PC-3 (cell line): ENCODE measurements around the gene CHRNB1. TPM values are rescaled to one million over a fixed set of nuclear protein-coding genes. Genes with fewer than 3 reads are reported as not detected.

Source experiments
- ATAC-seq: fragments of 200-7000 bp; cut with Tn5 transposase; 2 replicates; pipeline ENCODE4 v1.9.1; 2020; ENCODE audit warnings: mild to moderate bottlenecking, moderate library complexity
- BruUV-seq: library from RNA; stranded (reverse); fragments of 400-500 nt; replicated peaks from 2 replicates; lab custom pipeline; 2021; lab: Mats Ljungman, UMichigan
- CTCF ChIA-PET: fragments of 300-600 bp; sonication (Branson Sonifier 250); formaldehyde crosslinking; loops from one replicate; lab custom pipeline; 2022; ENCODE audit warnings: antibody characterized with exemption; lab: Charles Lee
- POLR2A ChIA-PET: fragments of 300-600 bp; sonication (Branson Sonifier 250); formaldehyde crosslinking; loops from one replicate; lab custom pipeline; 2022; ENCODE audit warnings: antibody characterized with exemption; ENCODE audit not compliant: unreplicated experiment; lab: Charles Lee
- DNase-seq: peaks from one replicate; pipeline ENCODE4 v3.0.0-alpha.2; 2015
- H2AFZ ChIP-seq: fragments of 300-600 bp; sonication (generic); 2 replicates; pipeline ENCODE4 v1.6.0; 2016; ENCODE audit warnings: antibody characterized with exemption, low read length
- H3F3A ChIP-seq: fragments of 300-600 bp; sonication (generic); one replicate; pipeline ENCODE4 v1.6.0; 2017; ENCODE audit warnings: antibody characterized with exemption, low read length, control low read depth, mild to moderate bottlenecking; ENCODE audit not compliant: unreplicated experiment
- H3K27ac ChIP-seq: fragments of 300-600 bp; sonication (generic); 2 replicates; pipeline ENCODE4 v1.5.1; 2016; ENCODE audit warnings: mild to moderate bottlenecking, low read length
- H3K27me3 ChIP-seq: fragments of 300-600 bp; sonication (generic); 2 replicates; pipeline ENCODE4 v1.6.1; 2016; ENCODE audit warnings: low read length, mixed read lengths
- H3K36me3 ChIP-seq: fragments of 300-600 bp; sonication (generic); 2 replicates; pipeline ENCODE4 v1.6.1; 2016; ENCODE audit warnings: low read depth, mixed run types, low read length, mixed read lengths
- H3K4me1 ChIP-seq: fragments of 300-600 bp; sonication (generic); 2 replicates; pipeline ENCODE4 v1.5.1; 2016; ENCODE audit warnings: low read length; ENCODE audit not compliant: insufficient read depth
- H3K4me2 ChIP-seq: fragments of 300-600 bp; sonication (generic); 2 replicates; pipeline ENCODE4 v1.6.0; 2016; ENCODE audit warnings: low read length
- H3K4me3 ChIP-seq: fragments of 300-600 bp; sonication (generic); 2 replicates; pipeline ENCODE4 v1.5.1; 2016; ENCODE audit warnings: mild to moderate bottlenecking, low read length, mixed read lengths
- H3K79me2 ChIP-seq: fragments of 300-600 bp; sonication (generic); 2 replicates; pipeline ENCODE4 v1.6.1; 2017; ENCODE audit warnings: low read length, mixed read lengths
- H3K9ac ChIP-seq: fragments of 300-600 bp; sonication (generic); 2 replicates; pipeline ENCODE4 v1.6.0; 2016; ENCODE audit warnings: mild to moderate bottlenecking, low read length
- H3K9me2 ChIP-seq: fragments of 300-600 bp; sonication (generic); replicated peaks from 2 replicates; pipeline ENCODE4 v1.6.1; 2016; ENCODE audit warnings: mixed run types, low read length, mixed read lengths
- H3K9me3 ChIP-seq: fragments of 300-600 bp; sonication (generic); 2 replicates; pipeline ENCODE4 v1.6.1; 2016; ENCODE audit warnings: low read length, mixed read lengths
- H4K20me1 ChIP-seq: fragments of 300-600 bp; sonication (generic); 2 replicates; pipeline ENCODE4 v1.6.1; 2016; ENCODE audit warnings: low read length, mixed read lengths
- CTCF ChIP-seq: fragments of 300-600 bp; sonication (generic); conservative IDR thresholded peaks from 2 replicates; pipeline ENCODE4 v1.5.1; 2017; ENCODE audit warnings: antibody characterized with exemption, low read depth, mild to moderate bottlenecking, low read length
- EZH2 ChIP-seq: fragments of 300-600 bp; sonication (generic); IDR thresholded peaks from one replicate; pipeline ENCODE4 v1.6.1; 2017; ENCODE audit warnings: antibody characterized with exemption, mild to moderate bottlenecking, low read length; ENCODE audit not compliant: unreplicated experiment
- EZH2phosphoT487 ChIP-seq: fragments of 300-600 bp; sonication (generic); IDR thresholded peaks from 2 replicates; pipeline ENCODE4 v1.6.1; 2018; ENCODE audit warnings: mild to moderate bottlenecking, antibody characterized with exemption, low read length, borderline replicate concordance
- intact Hi-C: fragments of 100-400 bp; cut with micrococcal nuclease; formaldehyde crosslinking; loops from 2 replicates; pipeline ENCODE4 v1.9.0; 2023
- total RNA-seq: library from RNA; depleted of rRNA; stranded (reverse); fragments of >200 nt; gene quantifications from 2 replicates; pipeline ENCODE4 v1.2.3, GENCODE V29; 2014

Gene CHRNB1
- total RNA-seq, 1 experiment from 2014 or later = 2.1 TPM

GRCh38 chr17:7398612-7399011 is 46.2 kb upstream of the CHRNB1 start:
- Histone ChIP-seq H3K4me1 (peaks cover 9% of the 10 kb centered on the region), H4K20me1 (no peaks in the 10 kb centered on the region), H2AFZ (no peak overlapping the region), H3F3A (no peaks in the 10 kb centered on the region), H3K27ac (no peak overlapping the region), H3K27me3 (no peaks in the 10 kb centered on the region), H3K79me2 (peaks cover 13% of the 10 kb centered on the region), H3K4me2 (no peak overlapping the region), H3K36me3 (no peaks in the 10 kb centered on the region), H3K9me3 (no peaks in the 10 kb centered on the region), H3K9me2 (no peaks in the 10 kb centered on the region), H3K4me3 (no peak overlapping the region), H3K9ac (no peak overlapping the region)
- intact Hi-C loops = no loop called here
- DNase-seq (no peak), ATAC-seq (no peak)
- no TSS peak for BruUV-seq
- ChIA-PET POLR2A (no interaction called here), CTCF (no interaction called here)
- no peak for TF ChIP-seq EZH2phosphoT487
- TF ChIP-seq CTCF = no peak
- no peak for TF ChIP-seq EZH2

DNA sequence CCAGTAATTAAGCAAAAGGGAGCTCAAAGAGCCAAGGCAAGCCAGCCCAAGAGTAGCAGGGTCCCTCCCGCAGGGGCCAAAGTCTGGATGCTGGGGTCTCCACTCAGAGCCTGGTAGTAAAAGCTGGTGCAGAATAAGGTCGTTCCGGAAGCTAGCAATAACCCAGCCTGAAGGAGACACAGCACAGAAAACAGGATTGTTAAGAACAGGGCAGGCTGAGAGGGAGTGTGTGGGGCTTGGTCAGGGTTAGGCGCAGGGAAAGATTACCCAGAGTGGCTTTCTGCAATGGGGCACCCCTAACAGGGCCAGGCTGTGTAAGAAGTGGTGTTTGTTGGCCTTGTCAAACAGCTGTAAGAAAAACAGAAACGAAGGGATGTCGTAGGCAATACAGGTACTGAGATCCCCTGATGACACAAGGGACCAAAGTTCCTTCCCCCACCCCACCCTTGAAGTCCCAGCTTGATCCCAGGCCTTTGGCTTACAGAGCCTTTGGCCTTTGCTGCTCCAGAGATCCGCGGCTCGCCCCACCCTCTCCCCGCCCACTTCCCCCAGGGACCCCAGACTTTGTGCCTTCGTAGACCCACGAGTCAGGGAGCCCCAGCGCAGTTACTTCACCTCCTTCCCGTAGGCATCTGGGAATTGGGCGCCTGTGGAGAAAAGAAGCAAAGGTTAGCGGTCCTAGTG is 41.7 kb upstream of the CHRNB1 start:
- Histone ChIP-seq H3K27me3 (no peaks in the 10 kb centered on the region), H3K36me3 (no peaks in the 10 kb centered on the region), H4K20me1 (no peaks in the 10 kb centered on the region), H3K9me2 (no peaks in the 10 kb centered on the region), H3K9me3 (no peaks in the 10 kb centered on the region), H3K4me3 (peak overlapping the region; percentile 85), H3K4me1 (peaks cover 9% of the 10 kb centered on the region), H3F3A (no peaks in the 10 kb centered on the region), H3K27ac (no peak overlapping the region), H2AFZ (peak overlapping the region; percentile 80), H3K9ac (peak overlapping the region; percentile 73), H3K79me2 (peaks cover 6% of the 10 kb centered on the region; the same call in 1 of the 2 replicates), H3K4me2 (peak overlapping the region; percentile 92)
- TSS peak; percentile 81 for BruUV-seq
- ChIA-PET POLR2A (interaction anchor here (0.7 kb wide), 1 partner anchor 32 kb away, joined by 6 read pairs; the partner anchor contains the start of gene TMEM102), CTCF (interaction anchor here (1.1 to 1.2 kb wide), 2 partner anchors 9 to 34 kb away, joined by 3 to 6 read pairs; partner anchors contain the start of gene PLSCR3)
- no peak for TF ChIP-seq EZH2phosphoT487
- no peak for TF ChIP-seq CTCF
- TF ChIP-seq EZH2 = no peak
- DNase-seq (no peak), ATAC-seq (peak; percentile 3)
- intact Hi-C loops = no loop called here

DNA sequence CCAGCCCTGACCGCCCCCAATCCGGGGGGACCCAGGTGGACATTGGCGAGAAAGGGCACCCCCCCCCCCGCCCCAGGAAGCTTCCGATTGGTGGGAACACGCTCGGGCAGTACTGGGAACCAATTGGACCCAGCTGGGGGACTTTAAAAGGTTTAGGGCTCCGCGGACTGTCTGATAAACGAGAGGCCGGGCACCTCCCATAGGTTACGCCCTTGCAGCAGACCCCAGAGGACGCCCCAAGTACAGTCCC is 41.2 kb upstream of the CHRNB1 start:
- Histone ChIP-seq H3K9ac (peak overlapping the region; percentile 73), H3F3A (no peaks in the 10 kb centered on the region), H3K4me2 (peak overlapping the region; percentile 92), H3K9me3 (no peaks in the 10 kb centered on the region), H4K20me1 (no peaks in the 10 kb centered on the region), H3K27me3 (no peaks in the 10 kb centered on the region), H3K36me3 (no peaks in the 10 kb centered on the region), H3K79me2 (peaks cover 6% of the 10 kb centered on the region; the same call in 1 of the 2 replicates), H2AFZ (peak overlapping the region; percentile 80), H3K9me2 (no peaks in the 10 kb centered on the region), H3K4me3 (peak overlapping the region; percentile 85), H3K27ac (0 out of 2 replicates have a peak overlapping the region, but pooled peaks have one; percentile 13), H3K4me1 (peaks cover 9% of the 10 kb centered on the region)
- CTCF ChIA-PET = interaction anchor here (0.8 to 1.2 kb wide), 4 partner anchors 10 to 184 kb away, joined by 3 to 6 read pairs (median 5); partner anchors contain the start of genes ACADVL, DLG4 and PLSCR3
- no TSS peak for BruUV-seq
- intact Hi-C loops = no loop called here
- POLR2A ChIA-PET = interaction anchor here (0.5 to 0.7 kb wide), 4 partner anchors 9 to 1935 kb away, joined by 3 to 5 read pairs (median 4); partner anchors contain the start of genes DHX33 and PLSCR3
- DNase-seq (no peak), ATAC-seq (peak; percentile 52)
- no peak for TF ChIP-seq EZH2
- no peak for TF ChIP-seq CTCF
- TF ChIP-seq EZH2phosphoT487 = no peak
